Keratinocyte (primary cell): Measurements from ENCODE around the gene TGM1.
A peak's percentile ranks its signal among the peaks of the same experiment; 100 is the strongest.

Source experiments
- EZH2 ChIP-seq: IDR thresholded peaks from one replicate; pipeline ENCODE4 v1.6.1; 2012; ENCODE audit warnings: inconsistent platforms, mild to moderate bottlenecking, low read length, moderate library complexity
- TF ChIP-seq, protein P1 (sequence below), 3 experiments: IDR thresholded peaks in 1 of 3; conservative IDR thresholded peaks in 1 of 3; optimal IDR thresholded peaks in 1 of 3; 2 replicates in 2 of 3; 3 replicates in 1 of 3; pipeline versions ENCODE3 to v1.5.1; 2011; ENCODE audit warnings: low read length in 3 of 3, mild to moderate bottlenecking in 3 of 3, moderate library complexity in 2 of 3, control low read depth in 1 of 3, inconsistent platforms in 1 of 3; ENCODE audit not compliant: insufficient read depth in 2 of 3; ENCODE audit errors: extremely low read depth in 1 of 3

DNA sequence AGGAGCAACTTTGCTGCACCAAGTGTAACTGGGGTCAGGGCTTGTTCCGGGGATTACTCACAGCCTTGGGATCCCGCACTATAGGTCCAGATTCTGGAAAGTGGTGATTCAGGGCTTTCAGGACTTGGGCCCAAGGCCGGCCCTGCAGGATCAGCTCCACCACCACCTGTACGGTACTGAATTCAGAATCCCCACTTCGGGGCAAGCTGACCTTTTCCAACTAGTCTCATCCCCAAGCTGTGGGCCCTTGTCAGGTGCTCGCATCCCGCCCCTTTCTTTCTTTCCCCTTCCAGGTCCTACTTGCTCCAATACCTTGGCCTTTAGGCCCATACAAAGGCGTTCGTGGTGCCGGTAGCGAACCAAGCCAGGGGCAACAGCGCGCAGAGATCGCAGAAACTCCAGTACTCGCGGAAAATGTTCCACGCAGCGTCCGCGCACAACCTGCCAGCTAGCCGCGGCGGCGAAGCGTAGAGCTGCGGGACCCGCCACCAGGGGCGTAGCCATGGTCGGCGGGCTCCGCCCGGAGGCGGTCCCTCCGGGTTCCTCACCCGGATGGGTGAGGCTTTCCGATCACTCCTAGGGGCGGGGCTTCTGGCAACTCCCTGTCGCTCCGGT, 21.0 kb downstream of the TGM1 start:
- TF ChIP-seq EZH2, result no peak
- TF ChIP-seq, protein P1, sequence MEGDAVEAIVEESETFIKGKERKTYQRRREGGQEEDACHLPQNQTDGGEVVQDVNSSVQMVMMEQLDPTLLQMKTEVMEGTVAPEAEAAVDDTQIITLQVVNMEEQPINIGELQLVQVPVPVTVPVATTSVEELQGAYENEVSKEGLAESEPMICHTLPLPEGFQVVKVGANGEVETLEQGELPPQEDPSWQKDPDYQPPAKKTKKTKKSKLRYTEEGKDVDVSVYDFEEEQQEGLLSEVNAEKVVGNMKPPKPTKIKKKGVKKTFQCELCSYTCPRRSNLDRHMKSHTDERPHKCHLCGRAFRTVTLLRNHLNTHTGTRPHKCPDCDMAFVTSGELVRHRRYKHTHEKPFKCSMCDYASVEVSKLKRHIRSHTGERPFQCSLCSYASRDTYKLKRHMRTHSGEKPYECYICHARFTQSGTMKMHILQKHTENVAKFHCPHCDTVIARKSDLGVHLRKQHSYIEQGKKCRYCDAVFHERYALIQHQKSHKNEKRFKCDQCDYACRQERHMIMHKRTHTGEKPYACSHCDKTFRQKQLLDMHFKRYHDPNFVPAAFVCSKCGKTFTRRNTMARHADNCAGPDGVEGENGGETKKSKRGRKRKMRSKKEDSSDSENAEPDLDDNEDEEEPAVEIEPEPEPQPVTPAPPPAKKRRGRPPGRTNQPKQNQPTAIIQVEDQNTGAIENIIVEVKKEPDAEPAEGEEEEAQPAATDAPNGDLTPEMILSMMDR (optimal IDR thresholded peaks at IDR 0.05 in 1 of 3, IDR thresholded peaks at IDR 0.05 in 1 of 3, conservative IDR thresholded peaks at IDR 0.05 in 1 of 3; ENCODE audit: extremely low read depth in 1 of 3, insufficient read depth in 2 of 3, low read length in 3 of 3), result peak in 2 of 3 experiments; percentile 15 to 62
